ENCODE measurements around the gene CDC73.

CDC73 gene

GRCh38 chr1:193121616-193122593 is at the start of gene CDC73:
CDC73 (plus strand) TSS chr1:193122031; CDS start chr1:193122201, 170 bp downstream.
- TF ChIP-seq CTCF (IDR thresholded peaks at IDR 0.05; ENCODE audit: low read depth, low read length): peak; percentile 79
- H3K4me3 ChIP-seq (ENCODE audit: low read depth, low read length): peak within 1 kb of the TSS; percentile 91

- no peak for TF ChIP-seq CTCF (IDR thresholded peaks at IDR 0.05; ENCODE audit: low read depth, low read length)
- no peak overlapping the region for H3K4me3 ChIP-seq (ENCODE audit: low read depth, low read length)
Measured at GRCh38 chr1:193077991-193078390, 43.8 kb upstream of the CDC73 start.

GRCh38 chr1:193079187-193079586 is 42.6 kb upstream of the CDC73 start:
- no peak overlapping the region for H3K4me3 ChIP-seq (ENCODE audit: low read depth, low read length)
- no peak for TF ChIP-seq CTCF (IDR thresholded peaks at IDR 0.05; ENCODE audit: low read depth, low read length)

GRCh38 chr1:193083365-193084088 is 38.3 kb upstream of the CDC73 start:
- no peak for TF ChIP-seq CTCF (IDR thresholded peaks at IDR 0.05; ENCODE audit: low read depth, low read length)
- no peak overlapping the region for H3K4me3 ChIP-seq (ENCODE audit: low read depth, low read length)

- TF ChIP-seq CTCF (IDR thresholded peaks at IDR 0.05; ENCODE audit: low read depth, low read length): no peak
- H3K4me3 ChIP-seq (ENCODE audit: low read depth, low read length): no peak overlapping the region
Measured at GRCh38 chr1:193085263-193085662, 36.6 kb upstream of the CDC73 start.

GRCh38 chr1:193086342-193086741 is 35.5 kb upstream of the CDC73 start:
- no peak for TF ChIP-seq CTCF (IDR thresholded peaks at IDR 0.05; ENCODE audit: low read depth, low read length)
- H3K4me3 ChIP-seq (ENCODE audit: low read depth, low read length): no peak overlapping the region

GRCh38 chr1:193087893-193088292 is 33.9 kb upstream of the CDC73 start:
- TF ChIP-seq CTCF (IDR thresholded peaks at IDR 0.05; ENCODE audit: low read depth, low read length): no peak
- no peak overlapping the region for H3K4me3 ChIP-seq (ENCODE audit: low read depth, low read length)

All from WI38 (cell line).